OCI-LY1 (cell line): ENCODE data around the gene PDE6A.

Experiments
- H2AFZ ChIP-seq: fragments of 200-600 bp; sonication (generic), shearing (Covaris generic); 2 replicates; pipeline ENCODE4 v1.6.0; 2014; ENCODE audit warnings: antibody characterized with exemption, mild to moderate bottlenecking, low read length
- H3F3A ChIP-seq: fragments of 200-600 bp; sonication (generic), shearing (Covaris generic); 2 replicates; pipeline ENCODE4 v1.6.0; 2014; ENCODE audit warnings: mild to moderate bottlenecking, antibody characterized with exemption, low read length, moderate library complexity; ENCODE audit not compliant: insufficient read depth
- H3K27ac ChIP-seq: fragments of 200-600 bp; sonication (generic); 2 replicates; pipeline ENCODE4 v1.5.1; 2014; ENCODE audit warnings: low read length, mixed run types, mild to moderate bottlenecking, low read depth; ENCODE audit not compliant: poor library complexity, severe bottlenecking
- H3K27me3 ChIP-seq: fragments of 200-600 bp; sonication (generic); 2 replicates; pipeline ENCODE4 v1.6.0; 2014; ENCODE audit warnings: antibody characterized with exemption, mild to moderate bottlenecking, low read length, moderate library complexity; ENCODE audit not compliant: insufficient read depth
- H3K36me3 ChIP-seq: fragments of 200-600 bp; sonication (generic); 2 replicates; pipeline ENCODE4 v1.6.1; 2014; ENCODE audit warnings: mild to moderate bottlenecking, antibody characterized with exemption, low read length, moderate library complexity, mixed read lengths; ENCODE audit not compliant: insufficient read depth
- H3K4me1 ChIP-seq: fragments of 200-600 bp; sonication (generic); 2 replicates; pipeline ENCODE4 v1.5.1; 2014; ENCODE audit warnings: mild to moderate bottlenecking, low read length, moderate library complexity; ENCODE audit not compliant: insufficient read depth, severe bottlenecking
- H3K4me2 ChIP-seq: fragments of 200-600 bp; sonication (generic), shearing (Covaris generic); 2 replicates; pipeline ENCODE4 v1.6.1; 2014; ENCODE audit warnings: low read length
- H3K4me3 ChIP-seq: fragments of 200-600 bp; sonication (generic); 2 replicates; pipeline ENCODE4 v1.5.1; 2014; ENCODE audit warnings: low read length, low read depth, mild to moderate bottlenecking, mixed read lengths; ENCODE audit not compliant: poor library complexity, severe bottlenecking
- H3K79me2 ChIP-seq: fragments of 200-600 bp; shearing (Covaris generic); 2 replicates; pipeline ENCODE4 v1.6.1; 2016; ENCODE audit warnings: mixed run types, low read length, mixed read lengths; ENCODE audit not compliant: insufficient read depth
- H3K9ac ChIP-seq: fragments of 200-600 bp; sonication (generic), shearing (Covaris generic); 2 replicates; pipeline ENCODE4 v1.6.1; 2014; ENCODE audit warnings: mild to moderate bottlenecking, low read length, mixed read lengths
- H3K9me2 ChIP-seq: fragments of 200-600 bp; sonication (generic), shearing (Covaris generic); 2 replicates; pipeline ENCODE4 v1.6.1; 2014; ENCODE audit warnings: low read depth, mild to moderate bottlenecking, low read length, mixed read lengths
- H3K9me3 ChIP-seq: fragments of 200-600 bp; shearing (Covaris generic); 2 replicates; pipeline ENCODE4 v1.6.1; 2014; ENCODE audit warnings: low read length, mixed read lengths
- H4K20me1 ChIP-seq: fragments of 200-600 bp; sonication (generic), shearing (Covaris generic); 2 replicates; pipeline ENCODE4 v1.6.0; 2016; ENCODE audit warnings: mild to moderate bottlenecking, low read length; ENCODE audit not compliant: insufficient read depth
- EZH2 ChIP-seq: fragments of 200-600 bp; sonication (generic), shearing (Covaris generic); IDR thresholded peaks from 2 replicates; pipeline ENCODE4 v1.8.0; 2017; ENCODE audit warnings: borderline replicate concordance, mixed run types, mild to moderate bottlenecking, antibody characterized with exemption, low read length, moderate library complexity, mixed read lengths
- TF ChIP-seq, protein P1 (sequence below): fragments of 200-600 bp; sonication (generic), shearing (Covaris generic); IDR thresholded peaks from 2 replicates; pipeline ENCODE4 v1.5.1; 2017; ENCODE audit warnings: mild to moderate bottlenecking, antibody characterized with exemption, low read length, moderate library complexity, mixed read lengths

PDE6A gene

DNA sequence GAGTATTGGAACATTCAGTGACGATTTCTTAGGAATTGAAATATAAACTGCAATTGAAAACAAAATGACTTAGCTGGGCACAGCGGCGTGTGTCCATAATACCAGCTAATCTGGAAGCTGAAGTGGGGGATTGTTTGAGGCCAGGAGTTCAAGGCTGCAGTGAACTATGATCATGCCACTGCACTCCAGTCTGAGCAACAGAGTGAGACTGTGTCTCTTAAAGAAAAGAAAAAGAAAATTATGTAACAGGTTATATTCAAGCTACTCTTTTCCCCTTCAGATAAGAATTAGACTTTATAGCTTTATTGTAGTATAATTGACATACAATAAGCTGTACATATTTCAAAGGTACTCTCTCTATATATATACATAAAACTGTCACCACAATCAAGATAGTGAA, 22.4 kb upstream of the PDE6A start:
- Histone ChIP-seq H3K9me2 (no peaks in the 10 kb centered on the region), H4K20me1 (no peaks in the 10 kb centered on the region), H3K79me2 (no peaks in the 10 kb centered on the region), H3F3A (no peaks in the 10 kb centered on the region), H3K4me3 (no peak overlapping the region), H3K4me1 (peaks cover 6% of the 10 kb centered on the region), H3K27me3 (no peaks in the 10 kb centered on the region), H3K36me3 (no peaks in the 10 kb centered on the region), H3K4me2 (no peak overlapping the region), H3K27ac (no peak overlapping the region), H3K9ac (no peak overlapping the region), H3K9me3 (no peaks in the 10 kb centered on the region), H2AFZ (no peak overlapping the region)
- no peak for TF ChIP-seq EZH2
- TF ChIP-seq, protein P1, sequence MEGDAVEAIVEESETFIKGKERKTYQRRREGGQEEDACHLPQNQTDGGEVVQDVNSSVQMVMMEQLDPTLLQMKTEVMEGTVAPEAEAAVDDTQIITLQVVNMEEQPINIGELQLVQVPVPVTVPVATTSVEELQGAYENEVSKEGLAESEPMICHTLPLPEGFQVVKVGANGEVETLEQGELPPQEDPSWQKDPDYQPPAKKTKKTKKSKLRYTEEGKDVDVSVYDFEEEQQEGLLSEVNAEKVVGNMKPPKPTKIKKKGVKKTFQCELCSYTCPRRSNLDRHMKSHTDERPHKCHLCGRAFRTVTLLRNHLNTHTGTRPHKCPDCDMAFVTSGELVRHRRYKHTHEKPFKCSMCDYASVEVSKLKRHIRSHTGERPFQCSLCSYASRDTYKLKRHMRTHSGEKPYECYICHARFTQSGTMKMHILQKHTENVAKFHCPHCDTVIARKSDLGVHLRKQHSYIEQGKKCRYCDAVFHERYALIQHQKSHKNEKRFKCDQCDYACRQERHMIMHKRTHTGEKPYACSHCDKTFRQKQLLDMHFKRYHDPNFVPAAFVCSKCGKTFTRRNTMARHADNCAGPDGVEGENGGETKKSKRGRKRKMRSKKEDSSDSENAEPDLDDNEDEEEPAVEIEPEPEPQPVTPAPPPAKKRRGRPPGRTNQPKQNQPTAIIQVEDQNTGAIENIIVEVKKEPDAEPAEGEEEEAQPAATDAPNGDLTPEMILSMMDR: no peak

- no peak for TF ChIP-seq EZH2
- TF ChIP-seq, protein P1: no peak
Measured at GRCh38 chr5:149963729-149964128, 19.1 kb upstream of the PDE6A start.

GRCh38 chr5:149962601-149963300, 18.2 kb upstream of the PDE6A start:
- Histone ChIP-seq H3K27ac (peak overlapping the region; percentile 29), H3K9me3 (no peaks in the 10 kb centered on the region), H3K36me3 (no peaks in the 10 kb centered on the region), H3K9ac (no peak overlapping the region), H3F3A (no peaks in the 10 kb centered on the region), H3K27me3 (no peaks in the 10 kb centered on the region), H3K4me1 (peaks cover 24% of the 10 kb centered on the region), H3K4me2 (no peak overlapping the region), H3K79me2 (no peaks in the 10 kb centered on the region), H3K4me3 (no peak overlapping the region), H3K9me2 (no peaks in the 10 kb centered on the region), H4K20me1 (no peaks in the 10 kb centered on the region), H2AFZ (no peak overlapping the region)
- no peak for TF ChIP-seq EZH2
- TF ChIP-seq, protein P1: no peak

More at GRCh38 chr5:149963729-149964128, 19.1 kb upstream of the PDE6A start:
- Histone ChIP-seq H2AFZ (no peak overlapping the region), H3K36me3 (no peaks in the 10 kb centered on the region), H3K79me2 (no peaks in the 10 kb centered on the region), H3K9me2 (no peaks in the 10 kb centered on the region), H3K4me1 (peaks cover 24% of the 10 kb centered on the region), H3K27ac (no peak overlapping the region), H3K4me3 (no peak overlapping the region), H4K20me1 (no peaks in the 10 kb centered on the region), H3K9ac (no peak overlapping the region), H3K9me3 (no peaks in the 10 kb centered on the region), H3K4me2 (no peak overlapping the region), H3K27me3 (no peaks in the 10 kb centered on the region), H3F3A (no peaks in the 10 kb centered on the region)
